PFSK-1 (cell line): ENCODE measurements around the gene GCAT.

Experiments used
- FOXP2 ChIP-seq: optimal IDR thresholded peaks from 2 replicates; pipeline ENCODE3; 2011; ENCODE audit warnings: borderline replicate concordance, control low read depth, inconsistent platforms; ENCODE audit not compliant: insufficient read depth; ENCODE audit errors: extremely low read length, extremely low read depth
- POLR2AphosphoS5 ChIP-seq: IDR thresholded peaks from 2 replicates; pipeline ENCODE4 v1.6.1; 2012; ENCODE audit warnings: low read depth, mild to moderate bottlenecking, control low read depth, low read length, moderate library complexity
- REST ChIP-seq, 2 experiments: IDR thresholded peaks; 2 replicates each; pipeline versions ENCODE4 v1.6.1 to v1.8.0; 2011 to 2012; ENCODE audit warnings: low read depth in 2 of 2, low read length in 2 of 2, control low read depth in 1 of 2, inconsistent platforms in 1 of 2, mild to moderate bottlenecking in 1 of 2, moderate library complexity in 1 of 2; ENCODE audit not compliant: insufficient read depth in 1 of 2
- SIN3A ChIP-seq: IDR thresholded peaks from 2 replicates; pipeline ENCODE4 v1.6.1; 2012; ENCODE audit warnings: mild to moderate bottlenecking, low read length, moderate library complexity, borderline replicate concordance; ENCODE audit not compliant: insufficient read depth
- TAF1 ChIP-seq: IDR thresholded peaks from 2 replicates; pipeline ENCODE4 v1.6.1; 2012; ENCODE audit warnings: low read length, control low read depth, borderline replicate concordance; ENCODE audit not compliant: insufficient read depth

The GCAT gene

GRCh38 chr22:37827056-37827455 is 19.3 kb downstream of the GCAT start:
- TF ChIP-seq TAF1 (no peak), REST (IDR thresholded peaks at IDR 0.05; ENCODE audit: insufficient read depth in 1 of 2, low read depth in 2 of 2, low read length in 2 of 2) (no peak), SIN3A (no peak), FOXP2 (no peak), POLR2AphosphoS5 (no peak)

- no peak for TF ChIP-seq TAF1
- no peak for TF ChIP-seq SIN3A
- no peak for TF ChIP-seq POLR2AphosphoS5
These were observed 22.5 kb downstream of the GCAT start for GRCh38 chr22:37830093-37830842.

- TF ChIP-seq FOXP2: no peak
- no peak for TF ChIP-seq TAF1
- no peak for TF ChIP-seq SIN3A
- no peak for TF ChIP-seq POLR2AphosphoS5
- no peak for TF ChIP-seq REST (IDR thresholded peaks at IDR 0.05; ENCODE audit: insufficient read depth in 1 of 2, low read depth in 2 of 2, low read length in 2 of 2)
These were observed 23.7 kb downstream of the GCAT start for GRCh38 chr22:37831472-37831871.

- TF ChIP-seq POLR2AphosphoS5: no peak
- no peak for TF ChIP-seq TAF1
- TF ChIP-seq REST (IDR thresholded peaks at IDR 0.05; ENCODE audit: insufficient read depth in 1 of 2, low read depth in 2 of 2, low read length in 2 of 2): no peak
- TF ChIP-seq SIN3A: no peak
- no peak for TF ChIP-seq FOXP2
These were observed 24.5 kb downstream of the GCAT start for GRCh38 chr22:37832022-37832857.

GRCh38 chr22:37842015-37842793 is 34.5 kb downstream of the GCAT start:
- TF ChIP-seq SIN3A (no peak), POLR2AphosphoS5 (no peak), REST (IDR thresholded peaks at IDR 0.05; ENCODE audit: insufficient read depth in 1 of 2, low read depth in 2 of 2, low read length in 2 of 2) (no peak), FOXP2 (no peak), TAF1 (no peak)
